ENCODE measurements around the gene CD36.

The CD36 gene

DNA sequence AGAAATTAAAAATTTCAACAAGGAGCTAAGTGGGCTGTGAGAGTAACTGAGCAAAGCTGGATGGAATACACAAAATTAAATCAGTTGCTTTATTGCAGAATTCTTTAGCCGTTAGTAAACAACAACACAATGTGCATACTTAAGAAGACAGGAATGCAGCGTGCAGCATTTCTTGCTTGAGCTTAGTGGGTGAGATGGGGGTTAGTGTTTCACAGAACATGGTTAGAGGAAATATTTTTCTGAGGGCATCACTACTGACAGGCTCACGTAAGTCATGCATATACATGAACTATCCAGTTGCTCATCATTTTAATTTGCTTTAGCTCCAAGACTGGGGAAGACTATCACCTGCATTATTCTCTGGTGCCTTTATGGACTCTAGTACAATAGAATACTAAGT lies 80.8 kb downstream of the CD36 start:
- Histone ChIP-seq H3K9ac (ENCODE audit: low read length) (no peak overlapping the region), H3K4me3 (ENCODE audit: low read depth, low read length, poor library complexity, severe bottlenecking) (no peak overlapping the region), H3K79me2 (ENCODE audit: insufficient read depth, low read length) (no peaks in the 10 kb centered on the region), H3K36me3 (ENCODE audit: insufficient read depth, low read length) (no peaks in the 10 kb centered on the region), H3K27me3 (ENCODE audit: insufficient read depth, low read length) (no peaks in the 10 kb centered on the region), H3K9me2 (ENCODE audit: low read depth, low read length) (no peaks in the 10 kb centered on the region), H3K4me2 (ENCODE audit: low read length) (no peak overlapping the region), H3K4me1 (ENCODE audit: insufficient read depth, low read length, severe bottlenecking) (no peaks in the 10 kb centered on the region), H2AFZ (ENCODE audit: low read length) (no peak overlapping the region), H3F3A (ENCODE audit: insufficient read depth, low read length) (no peaks in the 10 kb centered on the region), H3K9me3 (ENCODE audit: low read length) (no peaks in the 10 kb centered on the region), H4K20me1 (ENCODE audit: insufficient read depth, low read length) (no peaks in the 10 kb centered on the region), H3K27ac (ENCODE audit: low read depth, low read length, poor library complexity, severe bottlenecking) (no peak overlapping the region)
- no peak for TF ChIP-seq EZH2 (IDR thresholded peaks at IDR 0.05; ENCODE audit: borderline replicate concordance, low read length)
- TF ChIP-seq, protein P1, sequence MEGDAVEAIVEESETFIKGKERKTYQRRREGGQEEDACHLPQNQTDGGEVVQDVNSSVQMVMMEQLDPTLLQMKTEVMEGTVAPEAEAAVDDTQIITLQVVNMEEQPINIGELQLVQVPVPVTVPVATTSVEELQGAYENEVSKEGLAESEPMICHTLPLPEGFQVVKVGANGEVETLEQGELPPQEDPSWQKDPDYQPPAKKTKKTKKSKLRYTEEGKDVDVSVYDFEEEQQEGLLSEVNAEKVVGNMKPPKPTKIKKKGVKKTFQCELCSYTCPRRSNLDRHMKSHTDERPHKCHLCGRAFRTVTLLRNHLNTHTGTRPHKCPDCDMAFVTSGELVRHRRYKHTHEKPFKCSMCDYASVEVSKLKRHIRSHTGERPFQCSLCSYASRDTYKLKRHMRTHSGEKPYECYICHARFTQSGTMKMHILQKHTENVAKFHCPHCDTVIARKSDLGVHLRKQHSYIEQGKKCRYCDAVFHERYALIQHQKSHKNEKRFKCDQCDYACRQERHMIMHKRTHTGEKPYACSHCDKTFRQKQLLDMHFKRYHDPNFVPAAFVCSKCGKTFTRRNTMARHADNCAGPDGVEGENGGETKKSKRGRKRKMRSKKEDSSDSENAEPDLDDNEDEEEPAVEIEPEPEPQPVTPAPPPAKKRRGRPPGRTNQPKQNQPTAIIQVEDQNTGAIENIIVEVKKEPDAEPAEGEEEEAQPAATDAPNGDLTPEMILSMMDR (IDR thresholded peaks at IDR 0.05; ENCODE audit: low read length) = no peak

- H3K9me3 ChIP-seq (ENCODE audit: low read length) = no peaks in the 10 kb centered on the region
- H3K4me2 ChIP-seq (ENCODE audit: low read length) = no peak overlapping the region
- no peak overlapping the region for H3K9ac ChIP-seq (ENCODE audit: low read length)
- H4K20me1 ChIP-seq (ENCODE audit: insufficient read depth, low read length) = no peaks in the 10 kb centered on the region
- H3K79me2 ChIP-seq (ENCODE audit: insufficient read depth, low read length) = no peaks in the 10 kb centered on the region
- H3K9me2 ChIP-seq (ENCODE audit: low read depth, low read length) = no peaks in the 10 kb centered on the region
- no peak overlapping the region for H2AFZ ChIP-seq (ENCODE audit: low read length)
- no peak overlapping the region for H3K27ac ChIP-seq (ENCODE audit: low read depth, low read length, poor library complexity, severe bottlenecking)
- H3K27me3 ChIP-seq (ENCODE audit: insufficient read depth, low read length) = no peaks in the 10 kb centered on the region
- TF ChIP-seq EZH2 (IDR thresholded peaks at IDR 0.05; ENCODE audit: borderline replicate concordance, low read length) = no peak
- TF ChIP-seq, protein P1 (IDR thresholded peaks at IDR 0.05; ENCODE audit: low read length) = no peak
- no peaks in the 10 kb centered on the region for H3K36me3 ChIP-seq (ENCODE audit: insufficient read depth, low read length)
- H3F3A ChIP-seq (ENCODE audit: insufficient read depth, low read length) = no peaks in the 10 kb centered on the region
- H3K4me1 ChIP-seq (ENCODE audit: insufficient read depth, low read length, severe bottlenecking) = no peaks in the 10 kb centered on the region
- H3K4me3 ChIP-seq (ENCODE audit: low read depth, low read length, poor library complexity, severe bottlenecking) = no peak overlapping the region
Observed at GRCh38 chr7:80720146-80720545, 81.7 kb downstream of the CD36 start.

DNA sequence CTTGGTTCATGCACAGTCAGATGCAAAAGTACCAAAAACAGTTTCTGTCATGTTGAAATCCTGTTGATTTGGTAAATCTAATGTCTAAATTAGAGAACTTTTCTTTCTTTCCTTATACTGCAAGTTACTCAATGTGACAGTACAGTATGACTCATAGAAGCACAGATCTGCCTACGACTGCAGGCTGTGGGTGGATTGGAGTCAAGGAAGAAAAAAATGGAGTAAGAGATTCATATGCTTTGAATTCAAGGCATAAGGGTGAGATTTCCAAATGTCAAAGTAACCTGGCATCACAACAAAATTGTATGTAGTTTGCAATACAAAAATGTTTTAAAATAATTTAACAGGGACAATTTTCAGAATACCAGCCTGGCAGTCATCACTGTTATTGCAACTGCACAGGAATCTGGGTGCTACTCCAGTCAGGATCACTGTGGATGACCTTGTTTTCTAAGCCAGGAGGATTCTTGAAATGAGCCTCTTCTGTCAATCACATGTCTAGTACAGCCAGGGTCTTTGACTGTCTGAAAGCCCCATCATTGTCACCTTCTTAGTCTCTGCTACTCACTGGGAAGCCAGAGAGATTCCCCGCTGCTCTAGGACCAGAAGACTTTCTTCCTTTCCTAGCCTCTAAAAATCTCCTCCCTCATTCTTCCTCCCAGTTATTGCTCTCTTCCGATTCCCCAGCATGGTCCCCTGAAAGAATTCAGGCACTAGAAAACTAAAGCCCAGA lies 83.6 kb downstream of the CD36 start:
- H3K4me2 ChIP-seq (ENCODE audit: low read length) = no peak overlapping the region
- H3K4me1 ChIP-seq (ENCODE audit: insufficient read depth, low read length, severe bottlenecking) = no peaks in the 10 kb centered on the region
- no peaks in the 10 kb centered on the region for H4K20me1 ChIP-seq (ENCODE audit: insufficient read depth, low read length)
- H3K9ac ChIP-seq (ENCODE audit: low read length) = no peak overlapping the region
- H3K4me3 ChIP-seq (ENCODE audit: low read depth, low read length, poor library complexity, severe bottlenecking) = no peak overlapping the region
- no peaks in the 10 kb centered on the region for H3K79me2 ChIP-seq (ENCODE audit: insufficient read depth, low read length)
- TF ChIP-seq, protein P1 (IDR thresholded peaks at IDR 0.05; ENCODE audit: low read length) = no peak
- no peak for TF ChIP-seq EZH2 (IDR thresholded peaks at IDR 0.05; ENCODE audit: borderline replicate concordance, low read length)
- H3K36me3 ChIP-seq (ENCODE audit: insufficient read depth, low read length) = no peaks in the 10 kb centered on the region
- no peak overlapping the region for H2AFZ ChIP-seq (ENCODE audit: low read length)
- no peak overlapping the region for H3K27ac ChIP-seq (ENCODE audit: low read depth, low read length, poor library complexity, severe bottlenecking)
- H3K9me3 ChIP-seq (ENCODE audit: low read length) = no peaks in the 10 kb centered on the region
- H3F3A ChIP-seq (ENCODE audit: insufficient read depth, low read length) = no peaks in the 10 kb centered on the region
- H3K27me3 ChIP-seq (ENCODE audit: insufficient read depth, low read length) = no peaks in the 10 kb centered on the region
- no peaks in the 10 kb centered on the region for H3K9me2 ChIP-seq (ENCODE audit: low read depth, low read length)
